CD4-positive, alpha-beta T cell treated with Interferon gamma for 1 hour (primary cell): ENCODE data around the gene AKR1E2.

Experiments
- DNase-seq: peaks from one replicate; pipeline ENCODE4 v3.0.0-alpha.2; 2020

The AKR1E2 gene

DNA sequence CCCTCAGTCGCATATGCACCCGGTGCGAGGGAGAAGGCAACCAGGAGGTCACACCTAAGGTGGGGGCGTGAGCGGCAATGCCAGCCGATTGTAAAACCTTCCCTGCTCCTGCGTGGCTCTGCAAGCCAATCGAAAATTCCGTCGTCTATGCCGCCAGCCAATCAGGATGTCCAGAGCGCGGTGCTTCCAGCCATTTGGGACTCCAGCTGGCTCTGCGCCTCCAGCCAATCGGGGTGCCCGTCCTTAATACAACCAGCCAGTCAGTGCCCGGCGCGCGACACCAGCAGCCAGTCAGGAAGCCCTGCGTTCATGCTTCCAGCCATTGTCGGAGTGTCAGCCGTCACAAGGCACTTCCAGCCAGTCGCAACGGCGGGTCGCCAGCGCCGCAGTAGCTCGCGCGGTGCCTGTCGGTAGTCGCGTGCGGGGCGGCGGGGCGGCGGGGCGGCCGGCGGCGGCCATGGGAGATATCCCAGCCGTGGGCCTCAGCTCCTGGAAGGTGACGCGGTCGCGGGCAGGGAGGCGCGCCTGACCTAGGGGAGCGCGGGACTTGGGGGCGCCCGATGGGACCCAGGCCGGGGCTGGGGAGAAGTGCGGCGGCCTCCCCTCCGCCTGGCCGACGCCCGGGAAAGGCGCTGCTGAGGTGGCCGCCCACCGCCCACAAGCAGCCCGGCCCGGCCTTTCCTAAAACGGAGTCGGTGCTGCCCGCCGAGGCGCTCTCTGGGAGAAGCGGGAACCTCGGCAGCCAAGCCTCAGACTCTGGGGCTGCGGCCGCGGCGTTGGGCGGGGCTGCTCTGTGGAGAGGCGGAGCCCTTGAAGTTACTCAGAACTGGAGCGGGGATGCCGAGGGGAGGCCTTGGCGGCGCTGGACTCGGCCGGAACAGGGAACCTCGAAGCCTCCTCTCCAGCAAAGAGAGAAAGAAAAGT, at the start of gene AKR1E2:
TSS of gene AKR1E2 (plus strand) at position 340 of the 924 bp plus-strand sequence. CDS start at position 458, 118 bp downstream.
- peak; percentile 90 for DNase-seq

DNA sequence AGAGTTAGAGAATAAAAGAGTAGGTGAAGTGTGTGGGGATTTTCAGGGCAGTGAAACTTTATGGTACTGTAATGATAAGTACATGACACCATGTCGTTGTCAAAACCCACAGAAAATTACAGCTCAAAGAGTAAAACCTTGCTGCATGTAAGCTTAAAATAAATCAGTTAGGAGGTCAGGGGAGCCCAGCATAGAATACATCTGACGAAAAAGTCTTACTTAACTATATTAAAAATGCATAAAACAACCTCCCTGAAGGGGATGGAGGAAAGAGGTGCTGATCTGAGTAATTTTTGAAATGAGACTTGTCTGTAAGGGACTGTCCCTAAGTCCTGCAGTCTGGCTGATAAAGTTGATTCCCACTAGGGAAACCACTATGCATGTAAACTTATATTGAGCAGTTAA, 49.8 kb upstream of the AKR1E2 start:
- no peak for DNase-seq

- no peak for DNase-seq
Observed at GRCh38 chr10:4778761-4779160, 47.2 kb upstream of the AKR1E2 start.

DNA sequence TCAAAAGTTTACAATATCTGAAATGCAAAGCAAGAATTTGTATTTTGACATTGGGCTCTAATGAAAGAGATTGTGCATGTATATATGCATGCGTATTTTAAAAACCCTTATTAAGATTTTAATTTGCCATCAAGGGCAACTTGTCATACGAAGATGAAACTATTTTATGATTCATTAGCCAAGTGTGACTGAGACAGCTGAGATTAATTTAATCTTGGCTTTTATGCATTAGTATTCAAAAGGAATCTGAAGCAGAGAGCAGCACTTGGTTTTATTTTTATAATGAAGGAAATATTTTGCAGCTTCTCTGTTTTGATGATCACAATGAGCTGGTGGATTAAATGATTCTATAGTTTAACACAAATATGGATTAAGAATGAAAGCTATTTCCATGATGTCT, 45.9 kb upstream of the AKR1E2 start:
- no peak for DNase-seq

GRCh38 chr10:4780782-4781181, 45.2 kb upstream of the AKR1E2 start:
- no peak for DNase-seq

- no peak for DNase-seq
Observed at GRCh38 chr10:4781955-4782354, 44.1 kb upstream of the AKR1E2 start.

- DNase-seq: no peak
Observed at GRCh38 chr10:4784667-4785333, 41.2 kb upstream of the AKR1E2 start.

DNA sequence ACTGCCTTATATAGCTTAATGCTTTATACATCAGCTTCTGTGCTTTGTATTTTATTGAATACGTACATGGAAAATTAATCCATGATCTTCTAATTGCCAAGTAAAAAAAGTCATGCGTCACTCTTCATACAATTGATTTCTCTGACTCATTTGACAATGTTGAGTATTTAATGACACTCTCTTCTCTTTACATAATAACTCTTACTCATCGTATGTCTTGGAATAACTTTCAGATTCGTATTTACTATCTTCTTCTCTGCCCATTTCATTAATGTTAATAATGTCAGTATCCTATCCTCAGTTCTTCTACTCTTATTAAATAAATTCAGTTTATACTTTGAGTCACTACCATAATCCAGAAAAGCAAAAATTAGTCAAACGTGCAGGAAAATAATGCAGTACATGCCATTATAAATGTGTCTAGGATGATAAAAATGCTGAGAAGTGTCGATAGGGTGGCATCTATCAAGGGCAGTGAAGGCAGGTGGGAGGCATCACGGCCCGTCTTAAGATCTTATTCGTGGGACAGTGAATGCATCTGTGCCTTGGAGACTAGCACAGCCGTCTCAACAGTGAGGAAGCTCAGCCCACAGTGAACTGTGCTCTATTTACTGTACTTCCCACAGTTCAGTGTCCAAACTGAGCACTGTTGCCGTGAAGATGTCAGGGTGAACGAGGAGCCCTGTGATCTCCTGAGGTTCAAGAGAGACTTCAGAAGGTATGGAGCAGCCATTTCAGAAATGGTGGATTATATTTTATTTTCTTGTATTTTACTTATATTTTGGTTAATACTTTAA, 39.8 kb upstream of the AKR1E2 start:
- DNase-seq: no peak

GRCh38 chr10:4790045-4790444, 36.0 kb upstream of the AKR1E2 start:
- no peak for DNase-seq

GRCh38 chr10:4790922-4791321, 35.1 kb upstream of the AKR1E2 start:
- no peak for DNase-seq

- DNase-seq: no peak
Observed at GRCh38 chr10:4792381-4792780, 33.6 kb upstream of the AKR1E2 start.

GRCh38 chr10:4801405-4801804, 24.6 kb upstream of the AKR1E2 start:
- DNase-seq: no peak

- no peak for DNase-seq
Observed at GRCh38 chr10:4802711-4803487, 23.1 kb upstream of the AKR1E2 start.

GRCh38 chr10:4803822-4804221, 22.2 kb upstream of the AKR1E2 start:
- DNase-seq: no peak

GRCh38 chr10:4804465-4804864, 21.5 kb upstream of the AKR1E2 start:
- DNase-seq: no peak

DNA sequence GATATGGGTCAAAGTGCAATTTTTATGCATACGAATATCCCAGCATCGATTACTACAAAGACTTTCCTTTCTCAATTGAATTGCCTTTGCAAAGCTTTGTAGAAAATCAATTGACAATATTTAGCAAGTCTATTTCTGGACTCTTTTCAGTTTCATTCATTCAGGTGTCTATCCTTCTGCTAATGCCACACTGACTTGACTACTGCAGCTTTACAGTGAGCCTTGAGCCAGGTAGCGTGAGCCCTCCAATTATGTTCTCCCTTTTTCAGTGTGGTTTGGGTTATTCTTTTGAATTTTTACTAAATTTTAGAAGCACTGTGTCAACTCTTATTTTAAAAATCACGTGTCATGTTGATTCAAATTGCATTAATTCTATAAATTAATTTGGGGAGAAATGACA, 19.5 kb upstream of the AKR1E2 start:
- no peak for DNase-seq

DNA sequence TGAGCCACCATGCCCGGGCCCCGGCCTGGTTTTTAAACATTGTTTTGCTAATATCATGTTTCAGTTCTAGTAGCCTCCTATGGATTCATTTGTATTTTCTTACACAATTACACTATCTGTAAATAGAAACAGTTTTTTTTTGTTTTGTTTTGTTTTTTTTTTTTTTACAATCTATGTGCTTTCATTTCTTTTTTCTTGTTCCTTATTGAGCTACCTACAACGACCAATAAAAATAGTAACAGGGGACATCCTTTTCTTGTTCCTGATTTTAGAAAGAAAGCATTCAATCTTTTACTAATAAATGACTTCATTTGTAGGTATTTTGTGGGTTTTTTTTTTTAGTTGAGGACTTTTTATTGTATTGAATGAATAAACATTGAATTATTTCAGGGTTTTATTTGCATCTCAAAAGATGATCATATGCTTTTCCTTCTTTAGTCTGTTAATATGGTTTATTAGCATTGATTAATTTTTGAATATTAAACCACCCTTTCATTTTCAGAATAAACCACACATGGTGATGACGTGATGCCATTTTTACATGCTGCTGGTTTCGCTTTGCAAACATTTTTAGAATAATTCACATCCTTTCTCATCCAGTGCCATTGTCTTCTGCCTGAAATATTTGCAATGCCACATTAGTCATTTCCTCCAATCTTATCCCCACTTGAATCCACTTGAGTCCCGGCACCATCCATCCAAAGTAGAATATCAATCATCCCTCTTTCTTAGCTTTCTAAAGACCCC, 18.1 kb upstream of the AKR1E2 start:
- no peak for DNase-seq

- no peak for DNase-seq
Observed at GRCh38 chr10:4809156-4809555, 16.9 kb upstream of the AKR1E2 start.

- DNase-seq: no peak
Observed at GRCh38 chr10:4810092-4810491, 15.9 kb upstream of the AKR1E2 start.

DNA sequence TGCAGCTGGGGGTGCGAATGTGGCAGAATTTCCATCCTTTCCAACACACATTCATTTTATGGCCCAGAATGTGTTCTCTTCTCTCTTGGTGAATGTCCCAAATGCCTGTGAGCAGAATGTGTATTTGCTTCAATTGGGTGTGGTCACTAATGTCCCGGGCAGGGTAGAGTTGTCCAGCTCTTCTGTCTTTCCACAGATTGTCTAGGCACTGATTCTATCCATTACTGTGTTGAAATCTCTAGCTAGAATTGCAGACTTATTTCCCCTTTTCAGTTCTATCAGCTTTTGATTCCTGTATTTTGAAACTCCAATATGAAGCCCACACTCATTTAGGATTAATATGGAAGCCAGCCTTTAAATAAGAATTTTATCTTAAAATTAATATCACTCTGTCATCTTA, 14.0 kb upstream of the AKR1E2 start:
- DNase-seq: no peak

- no peak for DNase-seq
Observed at GRCh38 chr10:4813023-4813422, 13.0 kb upstream of the AKR1E2 start.

GRCh38 chr10:4813496-4813895, 12.5 kb upstream of the AKR1E2 start:
- DNase-seq: no peak
